Caco-2 (cell line): ENCODE results near the gene SLC5A6. TPM values are rescaled to one million over a fixed set of nuclear protein-coding genes. Genes with fewer than 3 reads are reported as not detected.

Experiments
- BruUV-seq: library from RNA; stranded (reverse); fragments of 400-500 nt; replicated peaks from 2 replicates; lab custom pipeline; 2021; lab: Mats Ljungman, UMichigan
- CTCF ChIA-PET: fragments of 300-600 bp; sonication (Branson Sonifier 250); formaldehyde crosslinking; loops from one replicate; lab custom pipeline; 2022; ENCODE audit warnings: antibody characterized with exemption; lab: Charles Lee
- POLR2A ChIA-PET: fragments of 300-600 bp; sonication (Branson Sonifier 250); formaldehyde crosslinking; loops from one replicate; lab custom pipeline; 2022; ENCODE audit warnings: antibody characterized with exemption; lab: Charles Lee
- DNase-seq, 2 experiments: peaks; one replicate each; pipeline versions ENCODE4 v3.0.0 to v3.0.0-alpha.2; 2020 to 2022
- H3K27me3 ChIP-seq: replicated peaks from 2 replicates; pipeline ENCODE4 v1.6.0; 2011; ENCODE audit warnings: low read length; ENCODE audit not compliant: control insufficient read depth, insufficient read depth
- H3K36me3 ChIP-seq: 2 replicates; pipeline ENCODE4 v1.5.1; 2011; ENCODE audit warnings: low read length; ENCODE audit not compliant: control insufficient read depth, insufficient read depth
- H3K4me1 ChIP-seq: fragments of 250-450 bp; sonication (Bioruptor Pico); 2 replicates; pipeline ENCODE4 v1.5.1; 2020; ENCODE audit warnings: mild to moderate bottlenecking
- H3K4me3 ChIP-seq: 2 replicates; pipeline ENCODE4 v1.5.1; 2011; ENCODE audit warnings: low read depth, mild to moderate bottlenecking, control low read depth, low read length
- H3K9me3 ChIP-seq: fragments of 250-450 bp; sonication (Bioruptor Pico); 2 replicates; pipeline ENCODE4 v1.5.1; 2020; ENCODE audit warnings: mild to moderate bottlenecking, moderate library complexity
- H3K27ac Mint-ChIP-seq: one replicate; pipeline ENCODE4 v1.8.0; 2022; ENCODE audit warnings: mixed read lengths; ENCODE audit not compliant: unreplicated experiment
- H3K27me3 Mint-ChIP-seq: one replicate; pipeline ENCODE4 v1.8.0; 2022; ENCODE audit warnings: mixed read lengths; ENCODE audit not compliant: insufficient read depth, unreplicated experiment
- H3K36me3 Mint-ChIP-seq: one replicate; pipeline ENCODE4 v1.8.0; 2022; ENCODE audit warnings: mild to moderate bottlenecking, mixed read lengths; ENCODE audit not compliant: insufficient read depth, unreplicated experiment
- H3K4me1 Mint-ChIP-seq: one replicate; pipeline ENCODE4 v1.8.0; 2022; ENCODE audit warnings: low read depth, mixed read lengths; ENCODE audit not compliant: unreplicated experiment
- H3K4me3 Mint-ChIP-seq: one replicate; pipeline ENCODE4 v1.8.0; 2022; ENCODE audit warnings: mild to moderate bottlenecking, moderate library complexity, mixed read lengths; ENCODE audit not compliant: unreplicated experiment
- H3K9me3 Mint-ChIP-seq: one replicate; pipeline ENCODE4 v1.8.0; 2022; ENCODE audit warnings: mixed read lengths; ENCODE audit not compliant: unreplicated experiment
- CTCF ChIP-seq, 2 experiments: fragments of 200-600 bp in 1 of 2; IDR thresholded peaks; 1 replicate in 1 of 2; 2 replicates in 1 of 2; pipeline versions ENCODE4 v1.5.1 to v1.8.0; 2011 to 2022; ENCODE audit warnings: antibody characterized with exemption in 1 of 2, control low read depth in 1 of 2, inconsistent platforms in 1 of 2, low read depth in 1 of 2, low read length in 1 of 2, mild to moderate bottlenecking in 1 of 2, moderate library complexity in 1 of 2; ENCODE audit not compliant: insufficient read depth in 1 of 2, severe bottlenecking in 1 of 2, unreplicated experiment in 1 of 2
- intact Hi-C: fragments of 100-400 bp; cut with micrococcal nuclease; formaldehyde crosslinking; loops from one replicate; pipeline ENCODE4 v1.10.0; 2022; ENCODE audit not compliant: unreplicated experiment
- total RNA-seq: library from RNA; stranded (reverse); gene quantifications from 2 replicates; pipeline ENCODE4 v1.2.3, GENCODE V29; 2022

The SLC5A6 gene
- total RNA-seq, 1 experiment from 2014 or later, result 98.2 TPM

- Mint-ChIP-seq H3K9me3 (no peaks in the 10 kb centered on the region), H3K36me3 (peaks cover 59% of the 10 kb centered on the region), H3K4me1 (peaks cover 22% of the 10 kb centered on the region), H3K4me3 (peak overlapping the region; percentile 98), H3K27me3 (no peaks in the 10 kb centered on the region), H3K27ac (peak overlapping the region; percentile 100)
- H3K9me3 ChIP-seq, result no peaks in the 10 kb centered on the region
- CTCF ChIA-PET, result interaction anchor here (0.6 to 1.6 kb wide), 6 partner anchors 20 to 130 kb away, joined by 3 to 10 read pairs (median 4); partner anchors contain the start of genes KHK and PREB
- peak in 1 of 2 experiments; percentile 92 for DNase-seq
- H3K36me3 ChIP-seq, result peaks cover 12% of the 10 kb centered on the region
- H3K4me1 ChIP-seq, result peaks cover 25% of the 10 kb centered on the region
- TSS peak; percentile 80 for BruUV-seq
- intact Hi-C loops, result loop anchor here (5.0 kb wide), 1 partner anchor 114 kb away; no protein-coding TSS in a partner anchor
- H3K4me3 ChIP-seq, result peak overlapping the region; percentile 58
- POLR2A ChIA-PET, result interaction anchor here (0.5 to 1.5 kb wide), 9 partner anchors 8 to 415 kb away, joined by 3 to 15 read pairs (median 4); partner anchors contain the start of genes ABHD1 and OST4
- H3K27me3 ChIP-seq, result no peaks in the 10 kb centered on the region
- no peak for TF ChIP-seq CTCF (IDR thresholded peaks at IDR 0.05; ENCODE audit: insufficient read depth in 1 of 2, low read depth in 1 of 2, low read length in 1 of 2, severe bottlenecking in 1 of 2, unreplicated experiment in 1 of 2)
These were observed 676 bp downstream of the SLC5A6 start for GRCh38 chr2:27211241-27211942.

- ChIA-PET CTCF (interaction anchor here (0.5 to 1.6 kb wide), 2 partner anchors 86 to 129 kb away, joined by 3 to 10 read pairs; partner anchors contain the start of gene ABHD1), POLR2A (no interaction called here)
- Histone ChIP-seq H3K4me3 (no peak overlapping the region), H3K27me3 (no peaks in the 10 kb centered on the region), H3K9me3 (no peaks in the 10 kb centered on the region), H3K4me1 (peaks cover 25% of the 10 kb centered on the region), H3K36me3 (peaks cover 8% of the 10 kb centered on the region)
- peak; percentile 48 to 54 for DNase-seq
- Mint-ChIP-seq H3K4me3 (peak overlapping the region; percentile 46), H3K4me1 (peaks cover 19% of the 10 kb centered on the region), H3K36me3 (peaks cover 66% of the 10 kb centered on the region), H3K27me3 (no peaks in the 10 kb centered on the region), H3K27ac (peak overlapping the region; percentile 19), H3K9me3 (no peaks in the 10 kb centered on the region)
- intact Hi-C loops, result loop anchor here (5.0 kb wide), 1 partner anchor 113 kb away; no protein-coding TSS in a partner anchor
- TF ChIP-seq CTCF (IDR thresholded peaks at IDR 0.05; ENCODE audit: insufficient read depth in 1 of 2, low read depth in 1 of 2, low read length in 1 of 2, severe bottlenecking in 1 of 2, unreplicated experiment in 1 of 2), result no peak
- BruUV-seq, result TSS peak; percentile 12
These were observed 2.3 kb downstream of the SLC5A6 start for GRCh38 chr2:27209621-27210401.

- TF ChIP-seq CTCF (IDR thresholded peaks at IDR 0.05; ENCODE audit: insufficient read depth in 1 of 2, low read depth in 1 of 2, low read length in 1 of 2, severe bottlenecking in 1 of 2, unreplicated experiment in 1 of 2), result no peak
- no peaks in the 10 kb centered on the region for H3K9me3 Mint-ChIP-seq
- DNase-seq, result peak in 1 of 2 experiments; percentile 26
- H3K27me3 Mint-ChIP-seq, result no peaks in the 10 kb centered on the region
- Histone ChIP-seq H3K4me1 (peaks cover 21% of the 10 kb centered on the region), H3K36me3 (peaks cover 10% of the 10 kb centered on the region), H3K4me3 (no peak overlapping the region), H3K9me3 (no peaks in the 10 kb centered on the region), H3K27me3 (no peaks in the 10 kb centered on the region)
- H3K36me3 Mint-ChIP-seq, result peaks cover 67% of the 10 kb centered on the region
- H3K27ac Mint-ChIP-seq, result no peak overlapping the region
- CTCF ChIA-PET, result no interaction called here
- intact Hi-C loops, result no loop called here
- POLR2A ChIA-PET, result no interaction called here
- no peak overlapping the region for H3K4me3 Mint-ChIP-seq
- peaks cover 16% of the 10 kb centered on the region for H3K4me1 Mint-ChIP-seq
- no TSS peak for BruUV-seq
These were observed 3.5 kb downstream of the SLC5A6 start for GRCh38 chr2:27208486-27209050.
